Endothelial cell of umbilical vein (primary cell): ENCODE measurements around the gene IPO11. TPM values are rescaled to one million over a fixed set of nuclear protein-coding genes. Genes with fewer than 3 reads are reported as not detected.

Experiments
- BruUV-seq: library from RNA; stranded (reverse); fragments of 400-500 nt; replicated peaks from 2 replicates; lab custom pipeline; 2021; lab: Mats Ljungman, UMichigan
- CTCF ChIA-PET: fragments of 300-600, 350-600 bp; sonication (Branson Sonifier 250); formaldehyde crosslinking; loops from one replicate; lab custom pipeline; 2021; ENCODE audit warnings: antibody characterized with exemption, inconsistent platforms; lab: Charles Lee
- POLR2A ChIA-PET: fragments of 300-600, 350-600 bp; sonication (Branson Sonifier 250); formaldehyde crosslinking; loops from one replicate; lab custom pipeline; 2021; ENCODE audit warnings: antibody characterized with exemption, inconsistent platforms; lab: Charles Lee
- DNase-seq: peaks from one replicate; pipeline ENCODE4 v3.0.0-alpha.2; 2011; ENCODE audit warnings: low read depth, low spot score
- FAIRE-seq: peaks from 2 replicates; lab custom pipeline; 2011; peaks lifted over from hg19 to GRCh38; lab: Jason Lieb, UNC
- H2AFZ ChIP-seq: 2 replicates; pipeline ENCODE4 v1.6.0; 2012; ENCODE audit warnings: low read depth, low read length, control low read depth, inconsistent platforms
- H3K27ac ChIP-seq: 2 replicates; pipeline ENCODE4 v1.5.1; 2011; ENCODE audit warnings: low read depth, mild to moderate bottlenecking, control low read depth, low read length, moderate library complexity; ENCODE audit not compliant: insufficient read depth
- H3K27me3 ChIP-seq, 2 experiments: 2 replicates each; pipeline versions ENCODE4 v1.6.0 to v1.6.1; 2011; ENCODE audit warnings: low read length in 2 of 2, mixed read lengths in 1 of 2; ENCODE audit not compliant: control insufficient read depth in 2 of 2, insufficient read depth in 2 of 2
- H3K36me3 ChIP-seq, 2 experiments: 2 replicates in 1 of 2; 3 replicates in 1 of 2; pipeline ENCODE4 v1.5.1; 2011; ENCODE audit warnings: low read length in 2 of 2, mild to moderate bottlenecking in 1 of 2, moderate library complexity in 1 of 2; ENCODE audit not compliant: control insufficient read depth in 2 of 2, insufficient read depth in 2 of 2; ENCODE audit errors: extremely low read depth in 1 of 2
- H3K4me1 ChIP-seq: 3 replicates; pipeline ENCODE4 v1.5.1; 2011; ENCODE audit warnings: mild to moderate bottlenecking, low read length; ENCODE audit not compliant: control insufficient read depth, insufficient read depth; ENCODE audit errors: extremely low read depth
- H3K4me2 ChIP-seq: 2 replicates; pipeline ENCODE4 v1.6.1; 2011; ENCODE audit warnings: low read length, control low read depth, mixed read lengths; ENCODE audit not compliant: insufficient read depth
- H3K4me3 ChIP-seq, 3 experiments: fragments of 200-600 bp in 1 of 3; sonication (generic), shearing (Covaris generic) in 1 of 3; replicated peaks in 1 of 3; 2 replicates each; pipeline ENCODE4 v1.5.1; 2011 to 2016; ENCODE audit warnings: control low read depth in 3 of 3, low read length in 3 of 3, mild to moderate bottlenecking in 2 of 3, inconsistent platforms in 1 of 3, low read depth in 1 of 3, moderate library complexity in 1 of 3; ENCODE audit not compliant: insufficient read depth in 1 of 3
- H3K79me2 ChIP-seq: 2 replicates; pipeline ENCODE4 v1.6.0; 2012; ENCODE audit warnings: low read length, inconsistent platforms; ENCODE audit not compliant: control insufficient read depth, insufficient read depth
- H3K9ac ChIP-seq: replicated peaks from 2 replicates; pipeline ENCODE3; 2011; ENCODE audit warnings: low read length, control low read depth; ENCODE audit not compliant: insufficient read depth; ENCODE audit errors: extremely low read depth
- H3K9me1 ChIP-seq: replicated peaks from 3 replicates; pipeline ENCODE4 v1.6.0; 2011; ENCODE audit warnings: mild to moderate bottlenecking, low read length; ENCODE audit not compliant: control insufficient read depth, insufficient read depth; ENCODE audit errors: extremely low read depth
- H3K9me3 ChIP-seq: replicated peaks from 2 replicates; pipeline ENCODE4 v1.5.1; 2012; ENCODE audit warnings: low read length, inconsistent platforms; ENCODE audit not compliant: control insufficient read depth, insufficient read depth
- H4K20me1 ChIP-seq: replicated peaks from 2 replicates; pipeline ENCODE3; 2011; ENCODE audit warnings: mild to moderate bottlenecking, low read length; ENCODE audit not compliant: control insufficient read depth, insufficient read depth; ENCODE audit errors: extremely low read depth
- CTCF ChIP-seq, 2 donors: IDR thresholded peaks; 1 replicate in 1 of 2; 2 replicates in 1 of 2; pipeline ENCODE4 v1.5.1; 2011; ENCODE audit warnings: low read length in 2 of 2, mild to moderate bottlenecking in 2 of 2, moderate library complexity in 2 of 2, control low read depth in 1 of 2, inconsistent platforms in 1 of 2, low read depth in 1 of 2; ENCODE audit not compliant: insufficient read depth in 1 of 2; ENCODE audit errors: extremely low read depth in 1 of 2
- FOS ChIP-seq: IDR thresholded peaks from 2 replicates; pipeline ENCODE4 v1.6.1; 2011; ENCODE audit warnings: mild to moderate bottlenecking, low read length, moderate library complexity, borderline replicate concordance; ENCODE audit not compliant: insufficient read depth
- MAX ChIP-seq: IDR thresholded peaks from 2 replicates; pipeline ENCODE4 v1.6.1; 2011; ENCODE audit not compliant: insufficient read depth, insufficient read length
- POLR2A ChIP-seq: IDR thresholded peaks from 2 replicates; pipeline ENCODE4 v1.6.1; 2012; ENCODE audit warnings: low read depth, mild to moderate bottlenecking, control low read depth, low read length
- dilution Hi-C: fragments of 300-500 bp; cut with MboI; formaldehyde crosslinking; loops from one replicate; pipeline ENCODE4 v1.15.0; 2019; ENCODE audit warnings: low sequenced_read_pairs; ENCODE audit not compliant: extremely low pct_ligation_motif_present
- intact Hi-C: fragments of 100-400 bp; cut with micrococcal nuclease; formaldehyde crosslinking; loops from one replicate; pipeline ENCODE4 v1.10.0; 2022
- polyA plus RNA-seq, 4 experiments: library from polyadenylated mRNA; depleted of rRNA in 3 of 4; stranded (reverse) in 3 of 4; unstranded in 1 of 4; fragments of >200 nt; gene quantifications; 2 replicates each; pipeline versions ENCODE4 v1.2.1 to v1.2.3, GENCODE V29; 2011 to 2012; ENCODE audit warnings: missing spikeins in 1 of 4
- total RNA-seq: library from RNA; stranded (reverse); gene quantifications from 2 replicates; pipeline ENCODE4 v1.2.3, GENCODE V29; 2021

IPO11 gene
- total and polyA plus RNA-seq, 2 donors (not counting 3 experiments of a cell fraction or from before 2014, with no cell fraction given), result 38.5 to 80.9 TPM

GRCh38 chr5:62572918-62573514 is 160.5 kb downstream of the IPO11 start:
- FAIRE-seq, result no peak
- dilution Hi-C loops, result no loop called here
- CTCF ChIA-PET, result interaction anchor here (0.7 to 1.5 kb wide), 3 partner anchors 17 to 112 kb away, joined by 3 read pairs; no protein-coding TSS in a partner anchor

More at GRCh38 chr5:62572918-62573514, 160.5 kb downstream of the IPO11 start:
- POLR2A ChIA-PET, result no interaction called here
- no peak overlapping the region for H3K27ac ChIP-seq
- H3K27me3 ChIP-seq, result no peaks in the 10 kb centered on the region
- no peaks in the 10 kb centered on the region for H3K36me3 ChIP-seq
- H3K4me1 ChIP-seq, result peaks cover 38% of the 10 kb centered on the region
- H3K4me3 ChIP-seq, result no peak overlapping the region
- H3K9me1 ChIP-seq, result no peaks in the 10 kb centered on the region
- DNase-seq, result no peak
- intact Hi-C loops, result no loop called here
- no peaks in the 10 kb centered on the region for H3K9me3 ChIP-seq
- TF ChIP-seq POLR2A (no peak), FOS (no peak), MAX (no peak), CTCF (IDR thresholded peaks at IDR 0.05; ENCODE audit: extremely low read depth in 1 of 2, insufficient read depth in 1 of 2, low read depth in 1 of 2, low read length in 2 of 2) (no peak)
- H4K20me1 ChIP-seq, result no peaks in the 10 kb centered on the region
- no peak overlapping the region for H2AFZ ChIP-seq
- H3K79me2 ChIP-seq, result peaks cover 6% of the 10 kb centered on the region
- no peak overlapping the region for H3K4me2 ChIP-seq
- H3K9ac ChIP-seq, result no peak overlapping the region
- no TSS peak for BruUV-seq
